Naive thymus-derived CD4-positive, alpha-beta T cell (primary cell): Measurements from ENCODE around the gene ANKS1B. TPM values are rescaled to one million over a fixed set of nuclear protein-coding genes. Genes with fewer than 3 reads are reported as not detected.

ENCODE experiments used
- ATAC-seq: fragments of 150-1000 bp; cut with Tn5 transposase; 2 replicates; pipeline ENCODE4 v1.10.0; 2021; ENCODE audit warnings: mild to moderate bottlenecking, moderate library complexity
- CTCF ChIA-PET: fragments of 350-600 bp; sonication (Branson Sonifier 250); formaldehyde crosslinking; loops from one replicate; lab custom pipeline; 2021; ENCODE audit warnings: antibody characterized with exemption; lab: Charles Lee
- POLR2A ChIA-PET: fragments of 350-600 bp; sonication (Branson Sonifier 250); formaldehyde crosslinking; loops from one replicate; lab custom pipeline; 2021; ENCODE audit warnings: antibody characterized with exemption, inconsistent platforms; lab: Charles Lee
- DNase-seq, 9 donors: peaks; one replicate each; pipeline versions ENCODE4 v3.0.0 to v3.0.0-alpha.2; 2020 to 2022; ENCODE audit warnings: mixed read lengths in 1 of 9
- H3K27ac ChIP-seq: one replicate; pipeline ENCODE4 v1.7.0; 2013; ENCODE audit warnings: mild to moderate bottlenecking, low read depth, low read length, moderate library complexity
- H3K27me3 ChIP-seq, 2 donors: one replicate each; pipeline ENCODE4 v1.7.0; 2013; ENCODE audit warnings: low read length in 2 of 2, mild to moderate bottlenecking in 2 of 2, moderate library complexity in 2 of 2; ENCODE audit not compliant: control insufficient read depth in 2 of 2, insufficient read depth in 2 of 2
- H3K36me3 ChIP-seq, 3 experiments: 1 replicate in 2 of 3; 2 replicates in 1 of 3; pipeline ENCODE4 v1.7.0; 2013; ENCODE audit warnings: low read length in 3 of 3, mild to moderate bottlenecking in 3 of 3, moderate library complexity in 1 of 3; ENCODE audit not compliant: insufficient read depth in 3 of 3, control insufficient read depth in 2 of 3
- H3K4me1 ChIP-seq, 2 donors: one replicate each; pipeline ENCODE4 v1.7.0; 2013; ENCODE audit warnings: low read length in 2 of 2, mild to moderate bottlenecking in 2 of 2, moderate library complexity in 1 of 2; ENCODE audit not compliant: control insufficient read depth in 2 of 2, insufficient read depth in 2 of 2
- H3K4me3 ChIP-seq: 2 replicates; pipeline ENCODE4 v1.7.0; 2013; ENCODE audit warnings: mild to moderate bottlenecking, low read length
- H3K9me3 ChIP-seq, 3 experiments: 1 replicate in 2 of 3; 2 replicates in 1 of 3; pipeline ENCODE4 v1.7.0; 2013; ENCODE audit warnings: low read length in 3 of 3; ENCODE audit not compliant: control insufficient read depth in 2 of 3
- H3K27ac Mint-ChIP-seq, 9 donors: one replicate each; pipeline ENCODE4 v1.8.0; 2020 to 2022; ENCODE audit warnings: mixed read lengths in 9 of 9, mild to moderate bottlenecking in 8 of 9, moderate library complexity in 5 of 9, inconsistent platforms in 2 of 9
- H3K27me3 Mint-ChIP-seq, 5 donors: one replicate each; pipeline ENCODE4 v1.8.0; 2021 to 2022; ENCODE audit warnings: mixed read lengths in 5 of 5, mild to moderate bottlenecking in 1 of 5
- H3K36me3 Mint-ChIP-seq, 5 donors: one replicate each; pipeline ENCODE4 v1.8.0; 2020 to 2022; ENCODE audit warnings: mixed read lengths in 5 of 5, mild to moderate bottlenecking in 3 of 5, inconsistent platforms in 1 of 5
- H3K4me1 Mint-ChIP-seq, 7 donors: one replicate each; pipeline ENCODE4 v1.8.0; 2020 to 2022; ENCODE audit warnings: mixed read lengths in 7 of 7, mild to moderate bottlenecking in 3 of 7, inconsistent platforms in 1 of 7
- H3K4me3 Mint-ChIP-seq, 10 donors: one replicate each; pipeline ENCODE4 v1.8.0; 2020 to 2022; ENCODE audit warnings: mild to moderate bottlenecking in 10 of 10, mixed read lengths in 10 of 10, moderate library complexity in 6 of 10, inconsistent platforms in 2 of 10
- H3K9me3 Mint-ChIP-seq, 11 donors: one replicate each; pipeline ENCODE4 v1.8.0; 2020 to 2022; ENCODE audit warnings: mixed read lengths in 11 of 11, mild to moderate bottlenecking in 4 of 11, inconsistent platforms in 1 of 11, moderate library complexity in 1 of 11
- intact Hi-C, 2 donors: fragments of 100-400 bp; cut with micrococcal nuclease; formaldehyde crosslinking; loops; one replicate each; pipeline ENCODE4 v1.15.1; 2023
- polyA plus RNA-seq, 2 donors: library from polyadenylated mRNA; unstranded; fragments of 300-500 nt; fragmentation: Illumina TruSeq; gene quantifications; one replicate each; pipeline ENCODE4 v1.2.3, GENCODE V29; 2021
- total RNA-seq, 6 experiments: library from RNA in 5 of 6; stranded (reverse) in 5 of 6; gene quantifications; 1 replicate in 5 of 6; 2 replicates in 1 of 6; pipeline ENCODE4 v1.2.3 and lab custom pipeline; 2021 to 2026

The ANKS1B gene
- total and polyA plus RNA-seq, 7 experiments from 2014 or later = 0.97 TPM; not detected in 6

- POLR2A ChIA-PET = no interaction called here
- CTCF ChIA-PET = no interaction called here
Measured at GRCh38 chr12:99009654-99010296, 975.0 kb downstream of the ANKS1B start.

GRCh38 chr12:99005601-99006000 lies 979.1 kb downstream of the ANKS1B start:
- intact Hi-C loops = no loop called here

More at GRCh38 chr12:99009654-99010296, 975.0 kb downstream of the ANKS1B start:
- intact Hi-C loops = no loop called here
- peaks cover 0 to 14% (median 6%) of the 10 kb centered on the region in 5 donors for H3K27me3 Mint-ChIP-seq
- no peaks in the 10 kb centered on the region for H3K36me3 Mint-ChIP-seq
- H3K9me3 Mint-ChIP-seq = peaks cover 0 to 8% (median 0%) of the 10 kb centered on the region in 11 donors
- ATAC-seq (no peak), DNase-seq (no peak)
- H3K4me1 Mint-ChIP-seq = no peaks in the 10 kb centered on the region
- H3K27ac ChIP-seq = no peak overlapping the region
- no peaks in the 10 kb centered on the region for H3K36me3 ChIP-seq
- H3K27ac Mint-ChIP-seq = no peak overlapping the region
- H3K4me3 ChIP-seq = no peak overlapping the region
- H3K27me3 ChIP-seq = no peaks in the 10 kb centered on the region
- no peaks in the 10 kb centered on the region for H3K9me3 ChIP-seq
- H3K4me3 Mint-ChIP-seq = no peak overlapping the region
- H3K4me1 ChIP-seq = no peaks in the 10 kb centered on the region

GRCh38 chr12:99004799-99005466 lies 979.8 kb downstream of the ANKS1B start:
- H3K36me3 Mint-ChIP-seq = no peaks in the 10 kb centered on the region
- H3K4me1 Mint-ChIP-seq = no peaks in the 10 kb centered on the region

More at GRCh38 chr12:99005601-99006000, 979.1 kb downstream of the ANKS1B start:
- H3K27me3 Mint-ChIP-seq = peaks cover 0 to 7% (median 4%) of the 10 kb centered on the region in 5 donors
- no peaks in the 10 kb centered on the region for H3K9me3 Mint-ChIP-seq
- POLR2A ChIA-PET = no interaction called here
- H3K4me3 Mint-ChIP-seq = no peak overlapping the region
- no peak for DNase-seq
- no peak overlapping the region for H3K27ac Mint-ChIP-seq
- H3K4me1 Mint-ChIP-seq = no peaks in the 10 kb centered on the region
- Histone ChIP-seq H3K9me3 (no peaks in the 10 kb centered on the region), H3K4me1 (no peaks in the 10 kb centered on the region), H3K27me3 (no peaks in the 10 kb centered on the region), H3K4me3 (no peak overlapping the region), H3K36me3 (no peaks in the 10 kb centered on the region), H3K27ac (no peak overlapping the region)
- no peaks in the 10 kb centered on the region for H3K36me3 Mint-ChIP-seq
- no peak for ATAC-seq
- CTCF ChIA-PET = no interaction called here

GRCh38 chr12:99002731-99003130 lies 982.0 kb downstream of the ANKS1B start:
- POLR2A ChIA-PET = no interaction called here
- CTCF ChIA-PET = no interaction called here

More at GRCh38 chr12:99004799-99005466, 979.8 kb downstream of the ANKS1B start:
- Mint-ChIP-seq H3K27me3 (peaks cover 0 to 7% (median 4%) of the 10 kb centered on the region in 5 donors), H3K27ac (no peak overlapping the region), H3K4me3 (no peak overlapping the region), H3K9me3 (no peaks in the 10 kb centered on the region)
- DNase-seq (no peak), ATAC-seq (no peak)
- intact Hi-C loops = no loop called here
- POLR2A ChIA-PET = no interaction called here
- no peaks in the 10 kb centered on the region for H3K4me1 ChIP-seq
- CTCF ChIA-PET = no interaction called here
- no peaks in the 10 kb centered on the region for H3K36me3 ChIP-seq
- no peak overlapping the region for H3K4me3 ChIP-seq
- no peaks in the 10 kb centered on the region for H3K9me3 ChIP-seq
- H3K27me3 ChIP-seq = no peaks in the 10 kb centered on the region
- H3K27ac ChIP-seq = no peak overlapping the region

GRCh38 chr12:99002156-99002555 lies 982.6 kb downstream of the ANKS1B start:
- no peak overlapping the region for H3K4me3 ChIP-seq
- H3K36me3 Mint-ChIP-seq = no peaks in the 10 kb centered on the region
- H3K4me3 Mint-ChIP-seq = no peak overlapping the region
- peaks cover 0 to 7% (median 2%) of the 10 kb centered on the region in 5 donors for H3K27me3 Mint-ChIP-seq
- H3K4me1 Mint-ChIP-seq = no peaks in the 10 kb centered on the region
- ATAC-seq (no peak), DNase-seq (no peak)
- H3K27me3 ChIP-seq = no peaks in the 10 kb centered on the region
- no peak overlapping the region for H3K27ac ChIP-seq
- H3K27ac Mint-ChIP-seq = no peak overlapping the region
- ChIA-PET POLR2A (no interaction called here), CTCF (no interaction called here)
- H3K9me3 Mint-ChIP-seq = no peaks in the 10 kb centered on the region
- no peaks in the 10 kb centered on the region for H3K4me1 ChIP-seq
- H3K36me3 ChIP-seq = no peaks in the 10 kb centered on the region
- intact Hi-C loops = no loop called here
- H3K9me3 ChIP-seq = no peaks in the 10 kb centered on the region

More at GRCh38 chr12:99002731-99003130, 982.0 kb downstream of the ANKS1B start:
- Histone ChIP-seq H3K4me3 (no peak overlapping the region), H3K27me3 (no peaks in the 10 kb centered on the region), H3K36me3 (no peaks in the 10 kb centered on the region), H3K9me3 (no peaks in the 10 kb centered on the region), H3K27ac (no peak overlapping the region), H3K4me1 (no peaks in the 10 kb centered on the region)
- DNase-seq (no peak), ATAC-seq (no peak)
- intact Hi-C loops = no loop called here
- H3K4me3 Mint-ChIP-seq = no peak overlapping the region
- H3K27ac Mint-ChIP-seq = no peak overlapping the region
- H3K27me3 Mint-ChIP-seq = peaks cover 0 to 7% (median 2%) of the 10 kb centered on the region in 5 donors
- H3K9me3 Mint-ChIP-seq = no peaks in the 10 kb centered on the region
- no peaks in the 10 kb centered on the region for H3K36me3 Mint-ChIP-seq
- H3K4me1 Mint-ChIP-seq = no peaks in the 10 kb centered on the region

GRCh38 chr12:98999559-98999958 lies 985.2 kb downstream of the ANKS1B start:
- no peak overlapping the region for H3K4me3 ChIP-seq
- Mint-ChIP-seq H3K27me3 (peaks cover 0 to 8% (median 5%) of the 10 kb centered on the region in 5 donors), H3K27ac (no peak overlapping the region), H3K9me3 (no peaks in the 10 kb centered on the region), H3K4me3 (no peak overlapping the region), H3K36me3 (no peaks in the 10 kb centered on the region), H3K4me1 (no peaks in the 10 kb centered on the region)
- no peaks in the 10 kb centered on the region for H3K36me3 ChIP-seq
- DNase-seq (no peak), ATAC-seq (no peak)
- H3K4me1 ChIP-seq = no peaks in the 10 kb centered on the region
- no peak overlapping the region for H3K27ac ChIP-seq
- no peaks in the 10 kb centered on the region for H3K9me3 ChIP-seq
- no peaks in the 10 kb centered on the region for H3K27me3 ChIP-seq
- ChIA-PET CTCF (no interaction called here), POLR2A (no interaction called here)
- intact Hi-C loops = loop anchor here in 1 of 2 donors (2.0 kb wide), 1 partner anchor 433 kb away; no protein-coding TSS in a partner anchor
